ACHN (cell line): ENCODE results near the gene S100PBP.

ENCODE experiments used
- DNase-seq: peaks from one replicate; pipeline ENCODE4 v3.0.0-alpha.2; 2015
- in situ Hi-C: cut with HindIII; loops from 2 replicates; pipeline ENCODE4 v1.10.0; 2017; ENCODE audit warnings: low sequenced_read_pairs, low pct_ligation_motif_present, low pct_unique_long_range_greater_than_20kb

Gene S100PBP

GRCh38 chr1:32878637-32879041, 61.2 kb downstream of the S100PBP start:
- in situ Hi-C loops = no loop called here

GRCh38 chr1:32881291-32881690, 63.8 kb downstream of the S100PBP start:
- in situ Hi-C loops = no loop called here
- no peak for DNase-seq

More at GRCh38 chr1:32878637-32879041, 61.2 kb downstream of the S100PBP start:
- DNase-seq = no peak

GRCh38 chr1:32881871-32882850, 64.7 kb downstream of the S100PBP start:
- in situ Hi-C loops = no loop called here
- DNase-seq = no peak

- in situ Hi-C loops = no loop called here
- no peak for DNase-seq
Measured at GRCh38 chr1:32883338-32884031, 66.0 kb downstream of the S100PBP start.

GRCh38 chr1:32884032-32884372, 66.5 kb downstream of the S100PBP start:
- in situ Hi-C loops = no loop called here
- no peak for DNase-seq

- DNase-seq = no peak
- in situ Hi-C loops = no loop called here
Measured at GRCh38 chr1:32884726-32885125, 67.3 kb downstream of the S100PBP start.

GRCh38 chr1:32885676-32886003, 68.2 kb downstream of the S100PBP start:
- in situ Hi-C loops = no loop called here
- DNase-seq = no peak

GRCh38 chr1:32886004-32886827, 68.8 kb downstream of the S100PBP start, which contains the start of gene HPCA:
HPCA (plus strand) TSS chr1:32886491; CDS start chr1:32888899, 2,408 bp downstream.
- peak; percentile 74 for DNase-seq
- in situ Hi-C loops = no loop called here

- in situ Hi-C loops = no loop called here
- DNase-seq = no peak
Measured at GRCh38 chr1:32886828-32887414, 69.5 kb downstream of the S100PBP start.

GRCh38 chr1:32887623-32888022, 70.2 kb downstream of the S100PBP start:
- DNase-seq = no peak
- in situ Hi-C loops = no loop called here

- no peak for DNase-seq
- in situ Hi-C loops = no loop called here
Measured at GRCh38 chr1:32888134-32888533, 70.7 kb downstream of the S100PBP start.

- in situ Hi-C loops = no loop called here
- no peak for DNase-seq
Measured at GRCh38 chr1:32888677-32889420, 71.4 kb downstream of the S100PBP start.

- in situ Hi-C loops = no loop called here
- no peak for DNase-seq
Measured at GRCh38 chr1:32889731-32890278, 72.4 kb downstream of the S100PBP start.

- no peak for DNase-seq
- in situ Hi-C loops = no loop called here
Measured at GRCh38 chr1:32890516-32891240, 73.2 kb downstream of the S100PBP start.

- DNase-seq = no peak
- in situ Hi-C loops = no loop called here
Measured at GRCh38 chr1:32891241-32891570, 73.8 kb downstream of the S100PBP start.

- in situ Hi-C loops = no loop called here
- DNase-seq = no peak
Measured at GRCh38 chr1:32891630-32892029, 74.2 kb downstream of the S100PBP start.
